ENCODE measurements around the gene ZNRF3. TPM values are rescaled to one million over a fixed set of nuclear protein-coding genes. Genes with fewer than 3 reads are reported as not detected.

ZNRF3 gene
- polyA plus RNA-seq, 1 experiment, result 1.1 TPM

DNA sequence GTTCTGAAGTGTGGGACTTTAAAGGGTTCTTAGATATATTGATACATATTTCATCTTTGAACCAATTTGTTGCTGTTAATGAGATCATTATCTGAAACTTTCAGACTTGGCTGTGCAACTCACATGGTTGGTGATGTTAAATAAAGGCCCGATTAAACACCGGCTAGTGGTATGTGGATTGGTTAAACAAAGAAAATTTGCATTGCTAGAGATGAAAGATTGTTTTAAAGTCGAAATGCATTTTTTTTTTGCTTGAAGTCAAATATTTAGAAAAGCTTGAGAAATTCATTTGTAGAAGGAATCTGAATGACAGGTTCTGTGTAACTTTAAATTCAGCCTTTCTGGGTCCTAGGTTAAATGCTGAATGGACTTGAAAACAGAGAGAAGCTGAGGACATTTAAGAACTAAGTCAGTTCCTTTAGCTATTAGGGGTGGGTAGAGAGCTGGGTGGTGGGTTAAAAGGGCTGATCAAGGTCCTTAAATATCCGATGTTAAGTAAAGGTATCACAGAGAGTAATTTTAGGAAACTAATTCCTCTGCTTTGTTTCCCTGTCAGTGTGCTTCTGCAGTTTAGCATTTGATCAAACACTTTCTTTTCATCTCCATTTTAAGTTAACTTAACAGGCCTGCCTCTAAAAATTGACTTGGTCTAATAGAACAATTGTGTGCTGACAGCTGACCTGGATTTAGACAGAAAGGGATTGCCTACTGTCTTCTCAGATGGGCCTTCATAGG, 4.5 kb downstream of the ZNRF3 start:
- no peaks in the 10 kb centered on the region for H3K27me3 ChIP-seq (ENCODE audit: control insufficient read depth, insufficient read depth, low read length)
- no peaks in the 10 kb centered on the region for H3K36me3 ChIP-seq (ENCODE audit: control insufficient read depth, insufficient read depth, low read length)
- ChIA-PET CTCF (no interaction called here), POLR2A (no interaction called here)
- no peak overlapping the region for H3K4me3 ChIP-seq (ENCODE audit: low read depth, low read length)
- TF ChIP-seq CTCF (IDR thresholded peaks at IDR 0.05; ENCODE audit: insufficient read depth, low read depth, low read length), result no peak
- DNase-seq (ENCODE audit: low read depth), result no peak

- ChIA-PET POLR2A (no interaction called here), CTCF (no interaction called here)
- no peaks in the 10 kb centered on the region for H3K27me3 ChIP-seq (ENCODE audit: control insufficient read depth, insufficient read depth, low read length)
- no peak overlapping the region for H3K4me3 ChIP-seq (ENCODE audit: low read depth, low read length)
- DNase-seq (ENCODE audit: low read depth), result no peak
- no peak for TF ChIP-seq CTCF (IDR thresholded peaks at IDR 0.05; ENCODE audit: insufficient read depth, low read depth, low read length)
- H3K36me3 ChIP-seq (ENCODE audit: control insufficient read depth, insufficient read depth, low read length), result no peaks in the 10 kb centered on the region
These were observed 6.2 kb downstream of the ZNRF3 start for GRCh38 chr22:28889478-28890024.

DNA sequence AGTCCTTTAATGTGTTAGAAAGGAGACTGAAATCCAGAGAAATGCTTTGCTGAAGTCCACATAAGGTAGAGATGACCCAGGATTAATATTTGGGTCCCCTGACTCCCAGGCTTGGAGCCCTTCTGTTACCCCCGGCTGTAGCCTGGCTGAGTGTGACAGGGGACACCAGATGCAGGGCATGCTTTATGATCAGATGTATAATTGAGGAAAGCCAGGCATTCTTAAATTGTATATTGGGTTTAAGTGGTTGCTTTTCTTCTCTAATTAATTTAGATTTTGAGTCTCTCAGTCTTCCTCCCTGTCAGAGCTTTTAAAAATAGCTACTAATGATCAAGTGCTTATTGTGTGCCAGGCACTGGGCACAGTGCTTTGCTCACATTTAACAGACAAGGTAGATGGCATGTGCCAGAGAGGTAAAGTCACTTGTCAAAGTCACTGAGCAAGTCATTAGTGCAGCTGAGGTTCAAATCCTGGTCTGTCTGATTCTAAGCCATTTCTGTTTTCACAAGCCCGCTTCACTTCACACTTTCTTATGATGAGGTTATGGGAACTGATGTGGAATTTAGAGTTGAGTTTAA, 7.9 kb downstream of the ZNRF3 start:
- ChIA-PET CTCF (no interaction called here), POLR2A (no interaction called here)
- no peak for DNase-seq (ENCODE audit: low read depth)
- no peak for TF ChIP-seq CTCF (IDR thresholded peaks at IDR 0.05; ENCODE audit: insufficient read depth, low read depth, low read length)
- no peaks in the 10 kb centered on the region for H3K27me3 ChIP-seq (ENCODE audit: control insufficient read depth, insufficient read depth, low read length)
- no peak overlapping the region for H3K4me3 ChIP-seq (ENCODE audit: low read depth, low read length)
- H3K36me3 ChIP-seq (ENCODE audit: control insufficient read depth, insufficient read depth, low read length), result no peaks in the 10 kb centered on the region

DNA sequence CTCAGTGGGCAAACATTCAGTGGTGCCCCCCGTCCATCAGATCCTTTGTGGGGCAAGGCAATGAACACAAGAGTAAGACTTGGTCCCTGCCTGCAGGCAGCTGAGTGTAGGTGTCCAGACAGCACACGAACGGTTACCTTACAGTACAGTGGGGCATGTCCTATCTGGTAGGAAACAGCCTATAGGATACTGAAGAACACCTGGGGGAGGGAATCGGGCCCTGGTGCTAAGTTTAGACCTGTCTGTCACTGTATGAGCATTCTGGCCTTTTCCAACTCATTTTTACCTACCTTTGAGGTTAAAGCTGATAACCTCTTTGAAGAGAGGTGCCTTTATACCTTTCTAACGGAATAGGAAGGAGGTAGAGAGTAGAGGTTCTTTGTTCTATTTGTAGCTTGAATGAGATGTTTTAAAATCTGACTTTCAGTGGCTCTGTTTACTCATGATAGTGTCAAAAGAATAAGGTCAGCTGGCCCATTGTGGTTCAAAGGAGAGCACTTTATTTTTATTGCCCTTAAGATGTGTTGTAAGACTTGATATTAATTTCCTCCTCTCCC, 8.9 kb downstream of the ZNRF3 start:
- no peak for TF ChIP-seq CTCF (IDR thresholded peaks at IDR 0.05; ENCODE audit: insufficient read depth, low read depth, low read length)
- Histone ChIP-seq H3K36me3 (ENCODE audit: control insufficient read depth, insufficient read depth, low read length) (no peaks in the 10 kb centered on the region), H3K27me3 (ENCODE audit: control insufficient read depth, insufficient read depth, low read length) (no peaks in the 10 kb centered on the region), H3K4me3 (ENCODE audit: low read depth, low read length) (no peak overlapping the region)
- no peak for DNase-seq (ENCODE audit: low read depth)
- ChIA-PET CTCF (interaction anchor here (0.8 to 1.2 kb wide), 2 partner anchors 10 to 37 kb away, joined by 3 to 4 read pairs; no protein-coding TSS in a partner anchor), POLR2A (no interaction called here)

- TF ChIP-seq CTCF (IDR thresholded peaks at IDR 0.05; ENCODE audit: insufficient read depth, low read depth, low read length), result no peak
- Histone ChIP-seq H3K27me3 (ENCODE audit: control insufficient read depth, insufficient read depth, low read length) (no peaks in the 10 kb centered on the region), H3K36me3 (ENCODE audit: control insufficient read depth, insufficient read depth, low read length) (no peaks in the 10 kb centered on the region), H3K4me3 (ENCODE audit: low read depth, low read length) (no peak overlapping the region)
- DNase-seq (ENCODE audit: low read depth), result no peak
- ChIA-PET POLR2A (interaction anchor here (0.8 kb wide), 1 partner anchor 11 kb away, joined by 4 read pairs; no protein-coding TSS in a partner anchor), CTCF (interaction anchor here (1.0 kb wide), 1 partner anchor 16 kb away, joined by 3 read pairs; no protein-coding TSS in a partner anchor)
These were observed 10.4 kb downstream of the ZNRF3 start for GRCh38 chr22:28893810-28894209.

Data from BJ (cell line).